NOMO-1 (cell line): ENCODE data around the gene MBNL1.

Experiments
- DNase-seq, 2 experiments: peaks; one replicate each; lab custom pipeline; 2025; ENCODE audit not compliant: unreplicated experiment in 2 of 2; lab: John Stamatoyannopoulos, UW

Gene MBNL1

GRCh38 chr3:152251916-152252315 lies 16.8 kb upstream of the MBNL1 start:
- no peak for DNase-seq

- no peak for DNase-seq
Observed at GRCh38 chr3:152252755-152253154, 16.0 kb upstream of the MBNL1 start.

GRCh38 chr3:152253514-152253913 lies 15.2 kb upstream of the MBNL1 start:
- no peak for DNase-seq

GRCh38 chr3:152254041-152254440 lies 14.7 kb upstream of the MBNL1 start:
- DNase-seq, result no peak

GRCh38 chr3:152255290-152255689 lies 13.4 kb upstream of the MBNL1 start:
- no peak for DNase-seq

- DNase-seq, result no peak
Observed at GRCh38 chr3:152256851-152257562, 11.7 kb upstream of the MBNL1 start.

GRCh38 chr3:152257563-152258035 lies 11.1 kb upstream of the MBNL1 start:
- no peak for DNase-seq

- peak; percentile 97 to 100 for DNase-seq
Observed at GRCh38 chr3:152258448-152259393, 10.0 kb upstream of the MBNL1 start.

GRCh38 chr3:152259468-152259867 lies 9.3 kb upstream of the MBNL1 start:
- no peak for DNase-seq

- no peak for DNase-seq
Observed at GRCh38 chr3:152260026-152260425, 8.7 kb upstream of the MBNL1 start.

- DNase-seq, result no peak
Observed at GRCh38 chr3:152260529-152260928, 8.2 kb upstream of the MBNL1 start.

GRCh38 chr3:152261329-152261728 lies 7.4 kb upstream of the MBNL1 start:
- DNase-seq, result no peak

GRCh38 chr3:152263711-152264110 lies 5.0 kb upstream of the MBNL1 start:
- no peak for DNase-seq

- DNase-seq, result no peak
Observed at GRCh38 chr3:152264378-152264777, 4.4 kb upstream of the MBNL1 start.

GRCh38 chr3:152266221-152266995 lies 2.3 kb upstream of the MBNL1 start:
- DNase-seq, result no peak

- no peak for DNase-seq
Observed at GRCh38 chr3:152267831-152268554, 736 bp upstream of the MBNL1 start.

GRCh38 chr3:152269056-152269830 lies 514 bp downstream of the MBNL1 start:
- DNase-seq, result peak; percentile 82 to 89

GRCh38 chr3:152269831-152270734 lies 1.4 kb downstream of the MBNL1 start:
- no peak for DNase-seq

- no peak for DNase-seq
Observed at GRCh38 chr3:152270937-152271336, 2.2 kb downstream of the MBNL1 start.
